Activated CD8-positive, alpha-beta T cell treated with anti-CD3 and anti-CD28 coated beads for 36 hours (primary cell): Measurements from ENCODE around the gene ATG16L2. TPM values are rescaled to one million over a fixed set of nuclear protein-coding genes. Genes with fewer than 3 reads are reported as not detected.

Source experiments
- ATAC-seq: fragments of 200-7000 bp; cut with Tn5 transposase; one replicate; pipeline ENCODE4 v1.10.0; 2021; ENCODE audit warnings: mild to moderate bottlenecking, moderate library complexity
- CTCF ChIA-PET: fragments of 350-600 bp; sonication (Branson Sonifier 250); formaldehyde crosslinking; loops from one replicate; lab custom pipeline; 2021; ENCODE audit warnings: antibody characterized with exemption; lab: Charles Lee
- POLR2A ChIA-PET: fragments of 350-600 bp; sonication (Branson Sonifier 250); formaldehyde crosslinking; loops from one replicate; lab custom pipeline; 2021; ENCODE audit warnings: antibody characterized with exemption; lab: Charles Lee
- DNase-seq: peaks from one replicate; pipeline ENCODE4 v3.0.0-alpha.2; 2020
- H3K27ac Mint-ChIP-seq: one replicate; pipeline ENCODE4 v1.8.0; 2021; ENCODE audit warnings: mild to moderate bottlenecking, mixed read lengths
- H3K27me3 Mint-ChIP-seq: one replicate; pipeline ENCODE4 v1.8.0; 2021; ENCODE audit warnings: mixed read lengths
- H3K36me3 Mint-ChIP-seq: one replicate; pipeline ENCODE4 v1.8.0; 2021; ENCODE audit warnings: low read depth, mixed read lengths
- H3K4me1 Mint-ChIP-seq: one replicate; pipeline ENCODE4 v1.8.0; 2021; ENCODE audit warnings: low read depth, mixed read lengths
- H3K4me3 Mint-ChIP-seq: one replicate; pipeline ENCODE4 v1.8.0; 2021; ENCODE audit warnings: mild to moderate bottlenecking, moderate library complexity, mixed read lengths
- H3K9me3 Mint-ChIP-seq: one replicate; pipeline ENCODE4 v1.8.0; 2021; ENCODE audit warnings: mixed read lengths
- CTCF ChIP-seq: fragments of 200-600 bp; IDR thresholded peaks from one replicate; pipeline ENCODE4 v1.8.0; 2022; ENCODE audit warnings: antibody characterized with exemption, mild to moderate bottlenecking
- intact Hi-C: fragments of 100-400 bp; cut with micrococcal nuclease; formaldehyde crosslinking; loops from one replicate; pipeline ENCODE4 v1.10.0; 2022
- microRNA-seq: library from miRNA; unstranded; fragments of <30 nt; microRNA quantifications from one replicate; pipeline ENCODE4 v1.2.0, GENCODE V29; 2022; ENCODE audit warnings: borderline microRNAs expressed, borderline replicate concordance
- total RNA-seq, 2 experiments: library from RNA; stranded (reverse); gene quantifications; one replicate each; pipeline ENCODE4 v1.2.3, GENCODE V29; 2021

ATG16L2 gene
- total RNA-seq, 2 experiments from 2014 or later: 70.8 to 71.4 TPM

GRCh38 chr11:72875736-72876135 is 61.5 kb downstream of the ATG16L2 start:
- ATAC-seq (no peak), DNase-seq (no peak)
- intact Hi-C loops: no loop called here
- Mint-ChIP-seq H3K36me3 (peaks cover 14% of the 10 kb centered on the region), H3K27ac (no peak overlapping the region), H3K9me3 (no peaks in the 10 kb centered on the region), H3K4me1 (peaks cover 2% of the 10 kb centered on the region), H3K4me3 (no peak overlapping the region), H3K27me3 (no peaks in the 10 kb centered on the region)
- CTCF ChIA-PET: interaction anchor here (0.9 to 1.8 kb wide), 2 partner anchors 10 to 310 kb away, joined by 4 read pairs; no protein-coding TSS in a partner anchor
- POLR2A ChIA-PET: no interaction called here
- no peak for TF ChIP-seq CTCF

- Mint-ChIP-seq H3K4me3 (no peak overlapping the region), H3K27ac (no peak overlapping the region), H3K9me3 (no peaks in the 10 kb centered on the region), H3K36me3 (peaks cover 17% of the 10 kb centered on the region), H3K27me3 (no peaks in the 10 kb centered on the region), H3K4me1 (no peaks in the 10 kb centered on the region)
- ATAC-seq (no peak), DNase-seq (no peak)
- POLR2A ChIA-PET: no interaction called here
- CTCF ChIA-PET: interaction anchor here (1.8 kb wide), 1 partner anchor 11 kb away, joined by 4 read pairs; no protein-coding TSS in a partner anchor
- no peak for TF ChIP-seq CTCF
- intact Hi-C loops: no loop called here
Observed at GRCh38 chr11:72876147-72876546, 61.9 kb downstream of the ATG16L2 start.

Small RNAs within 50 kb of the gene (microRNA-seq; reads per million reads assigned to microRNA genes)
- gene MIR4692: not detected

Other genes starting within 250 kb of the ATG16L2 start
- gene PDE2A, start 140.0 kb upstream of the ATG16L2 start, total RNA-seq: under 1 TPM; 0.14 to 0.72 TPM
- 10 to 100 TPM; 77.7 to 91.5 TPM for gene ARAP1, start 62.0 kb upstream of the ATG16L2 start, total RNA-seq
- gene STARD10, start 20.4 kb upstream of the ATG16L2 start, total RNA-seq: 1 to 10 TPM; 8.1 to 8.6 TPM